ENCODE data around the gene PITPNM3. TPM values are rescaled to one million over a fixed set of nuclear protein-coding genes. Genes with fewer than 3 reads are reported as not detected.

PITPNM3 gene
- polyA plus RNA-seq, 1 donor from 2014 or later, result 3.0 TPM

DNA sequence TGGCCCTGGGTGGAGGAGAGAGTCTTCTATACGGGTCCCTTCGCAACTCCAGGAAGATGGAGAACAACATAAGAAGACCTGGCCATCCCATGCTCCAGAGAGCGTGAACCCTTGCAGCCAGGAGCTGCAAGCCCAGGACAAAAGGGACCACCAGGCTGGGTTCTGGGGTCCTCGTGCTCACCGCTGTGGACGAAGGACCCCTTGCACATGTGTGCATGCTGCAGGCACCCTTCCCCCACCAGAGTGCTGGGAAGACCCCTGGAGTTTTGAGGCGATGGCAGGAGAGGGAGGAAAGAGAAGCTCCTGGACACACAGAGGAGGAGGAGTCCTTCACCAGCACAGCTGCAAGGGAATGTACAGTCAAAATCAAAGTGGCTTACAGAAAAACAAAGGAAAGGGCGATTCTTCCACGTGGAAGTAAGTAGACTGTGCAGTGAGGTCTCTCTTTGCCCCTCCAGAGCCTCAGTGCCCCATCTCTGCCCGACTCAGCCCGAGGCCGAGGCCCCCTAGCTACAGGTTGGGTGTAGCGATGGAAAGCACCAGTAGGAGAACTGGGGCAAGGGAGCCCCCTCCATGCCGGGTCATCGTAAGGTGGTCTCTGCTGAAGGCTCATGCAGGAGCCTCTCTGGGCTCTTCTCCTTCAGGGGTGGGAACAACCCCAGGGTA, 60.8 kb downstream of the PITPNM3 start:
- Histone ChIP-seq H3K9me3 (ENCODE audit: low read length) (no peaks in the 10 kb centered on the region), H4K20me1 (ENCODE audit: insufficient read depth) (no peaks in the 10 kb centered on the region), H3K27me3 (ENCODE audit: insufficient read depth, low read depth, low read length) (no peaks in the 10 kb centered on the region), H2AFZ (ENCODE audit: low read depth, low read length) (no peak overlapping the region), H3K4me3 (ENCODE audit: low read length) (no peak overlapping the region), H3K79me2 (replicated peaks; ENCODE audit: insufficient read depth, low read length) (no peaks in the 10 kb centered on the region), H3K9me2 (ENCODE audit: insufficient read depth, low read length) (no peaks in the 10 kb centered on the region), H3K36me3 (ENCODE audit: insufficient read depth, low read length) (no peaks in the 10 kb centered on the region), H3K27ac (ENCODE audit: low read length) (no peak overlapping the region), H3K9ac (ENCODE audit: low read length) (no peak overlapping the region), H3F3A (ENCODE audit: insufficient read depth, low read length, poor library complexity, severe bottlenecking) (no peaks in the 10 kb centered on the region), H3K4me2 (ENCODE audit: low read length) (no peak overlapping the region)
- TF ChIP-seq, protein P1, sequence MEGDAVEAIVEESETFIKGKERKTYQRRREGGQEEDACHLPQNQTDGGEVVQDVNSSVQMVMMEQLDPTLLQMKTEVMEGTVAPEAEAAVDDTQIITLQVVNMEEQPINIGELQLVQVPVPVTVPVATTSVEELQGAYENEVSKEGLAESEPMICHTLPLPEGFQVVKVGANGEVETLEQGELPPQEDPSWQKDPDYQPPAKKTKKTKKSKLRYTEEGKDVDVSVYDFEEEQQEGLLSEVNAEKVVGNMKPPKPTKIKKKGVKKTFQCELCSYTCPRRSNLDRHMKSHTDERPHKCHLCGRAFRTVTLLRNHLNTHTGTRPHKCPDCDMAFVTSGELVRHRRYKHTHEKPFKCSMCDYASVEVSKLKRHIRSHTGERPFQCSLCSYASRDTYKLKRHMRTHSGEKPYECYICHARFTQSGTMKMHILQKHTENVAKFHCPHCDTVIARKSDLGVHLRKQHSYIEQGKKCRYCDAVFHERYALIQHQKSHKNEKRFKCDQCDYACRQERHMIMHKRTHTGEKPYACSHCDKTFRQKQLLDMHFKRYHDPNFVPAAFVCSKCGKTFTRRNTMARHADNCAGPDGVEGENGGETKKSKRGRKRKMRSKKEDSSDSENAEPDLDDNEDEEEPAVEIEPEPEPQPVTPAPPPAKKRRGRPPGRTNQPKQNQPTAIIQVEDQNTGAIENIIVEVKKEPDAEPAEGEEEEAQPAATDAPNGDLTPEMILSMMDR (IDR thresholded peaks at IDR 0.05; ENCODE audit: poor library complexity, severe bottlenecking), result no peak
- no peak for TF ChIP-seq POLR2AphosphoS5 (IDR thresholded peaks at IDR 0.05)
- TF ChIP-seq EZH2 (IDR thresholded peaks at IDR 0.05; ENCODE audit: borderline replicate concordance, insufficient read depth, low read length, poor library complexity, severe bottlenecking), result no peak
- no peak for TF ChIP-seq REST (IDR thresholded peaks at IDR 0.05; ENCODE audit: borderline replicate concordance)
- TF ChIP-seq SMC3 (conservative IDR thresholded peaks at IDR 0.05; ENCODE audit: poor library complexity), result no peak
- TF ChIP-seq RAD21 (conservative IDR thresholded peaks at IDR 0.05), result no peak
- TF ChIP-seq MXI1 (conservative IDR thresholded peaks at IDR 0.05; ENCODE audit: poor library complexity, severe bottlenecking), result no peak

- Histone ChIP-seq H3K36me3 (ENCODE audit: insufficient read depth, low read length) (no peaks in the 10 kb centered on the region), H4K20me1 (ENCODE audit: insufficient read depth) (no peaks in the 10 kb centered on the region), H3K27me3 (ENCODE audit: insufficient read depth, low read depth, low read length) (no peaks in the 10 kb centered on the region), H3K9me3 (ENCODE audit: low read length) (no peaks in the 10 kb centered on the region), H3K79me2 (replicated peaks; ENCODE audit: insufficient read depth, low read length) (no peaks in the 10 kb centered on the region), H3K9me2 (ENCODE audit: insufficient read depth, low read length) (no peaks in the 10 kb centered on the region), H2AFZ (ENCODE audit: low read depth, low read length) (no peak overlapping the region), H3K27ac (ENCODE audit: low read length) (no peak overlapping the region), H3F3A (ENCODE audit: insufficient read depth, low read length, poor library complexity, severe bottlenecking) (no peaks in the 10 kb centered on the region), H3K4me3 (ENCODE audit: low read length) (no peak overlapping the region), H3K9ac (ENCODE audit: low read length) (no peak overlapping the region), H3K4me2 (ENCODE audit: low read length) (no peak overlapping the region)
- TF ChIP-seq MXI1 (conservative IDR thresholded peaks at IDR 0.05; ENCODE audit: poor library complexity, severe bottlenecking), result no peak
- TF ChIP-seq EP300 (conservative IDR thresholded peaks at IDR 0.05; ENCODE audit: poor library complexity, severe bottlenecking), result no peak
- no peak for TF ChIP-seq EZH2 (IDR thresholded peaks at IDR 0.05; ENCODE audit: borderline replicate concordance, insufficient read depth, low read length, poor library complexity, severe bottlenecking)
- TF ChIP-seq, protein P1 (IDR thresholded peaks at IDR 0.05; ENCODE audit: poor library complexity, severe bottlenecking), result no peak
- no peak for TF ChIP-seq POLR2AphosphoS5 (IDR thresholded peaks at IDR 0.05)
- no peak for TF ChIP-seq SMC3 (conservative IDR thresholded peaks at IDR 0.05; ENCODE audit: poor library complexity)
- TF ChIP-seq REST (IDR thresholded peaks at IDR 0.05; ENCODE audit: borderline replicate concordance), result no peak
- no peak for TF ChIP-seq RAD21 (conservative IDR thresholded peaks at IDR 0.05)
- no peak for TF ChIP-seq TAF1 (IDR thresholded peaks at IDR 0.05; ENCODE audit: low read depth)
Measured at GRCh38 chr17:6494239-6494941, 62.0 kb downstream of the PITPNM3 start.
